HG02763 (cell line): ENCODE data around the gene CCKAR.

Experiments
- ATAC-seq: cut with Tn5 transposase; IDR thresholded peaks from one replicate; pipeline ENCODE4 v1.9.1; 2021; ENCODE audit warnings: mild to moderate bottlenecking, moderate library complexity; ENCODE audit not compliant: unreplicated experiment

CCKAR gene

GRCh38 chr4:26491449-26492170 lies 1.3 kb upstream of the CCKAR start:
- no peak for ATAC-seq

GRCh38 chr4:26490960-26491284 lies 638 bp upstream of the CCKAR start:
- no peak for ATAC-seq

GRCh38 chr4:26489101-26489985 lies 941 bp downstream of the CCKAR start:
- no peak for ATAC-seq

- ATAC-seq, result no peak
These were observed 4.6 kb downstream of the CCKAR start for GRCh38 chr4:26485684-26486083.

GRCh38 chr4:26484516-26484915 lies 5.8 kb downstream of the CCKAR start:
- ATAC-seq, result no peak

- no peak for ATAC-seq
These were observed 6.2 kb downstream of the CCKAR start for GRCh38 chr4:26484032-26484515.

GRCh38 chr4:26482508-26483462 lies 7.5 kb downstream of the CCKAR start:
- ATAC-seq, result no peak

- ATAC-seq, result no peak
These were observed 12.0 kb downstream of the CCKAR start for GRCh38 chr4:26478330-26478729.

- no peak for ATAC-seq
These were observed 13.7 kb downstream of the CCKAR start for GRCh38 chr4:26476545-26476944.

GRCh38 chr4:26475716-26476115 lies 14.6 kb downstream of the CCKAR start:
- ATAC-seq, result no peak

GRCh38 chr4:26474551-26474950 lies 15.7 kb downstream of the CCKAR start:
- ATAC-seq, result no peak

- no peak for ATAC-seq
These were observed 16.4 kb downstream of the CCKAR start for GRCh38 chr4:26473893-26474292.

- ATAC-seq, result no peak
These were observed 18.4 kb downstream of the CCKAR start for GRCh38 chr4:26471890-26472289.

GRCh38 chr4:26468977-26469376 lies 21.3 kb downstream of the CCKAR start:
- no peak for ATAC-seq

- no peak for ATAC-seq
These were observed 21.9 kb downstream of the CCKAR start for GRCh38 chr4:26468283-26468949.

GRCh38 chr4:26467724-26468123 lies 22.6 kb downstream of the CCKAR start:
- ATAC-seq, result no peak

GRCh38 chr4:26466578-26467270 lies 23.6 kb downstream of the CCKAR start:
- no peak for ATAC-seq

- ATAC-seq, result no peak
These were observed 25.7 kb downstream of the CCKAR start for GRCh38 chr4:26464420-26465095.

- ATAC-seq, result no peak
These were observed 26.9 kb downstream of the CCKAR start for GRCh38 chr4:26463386-26463785.
